Epidermal melanocyte (primary cell): Measurements from ENCODE around the gene CLRN3.

Experiments
- DNase-seq: peaks from one replicate; pipeline ENCODE4 v3.0.0; 2011; ENCODE audit warnings: low spot score; ENCODE audit not compliant: insufficient read length

CLRN3 gene

GRCh38 chr10:127849224-127849623 lies 43.5 kb downstream of the CLRN3 start:
- DNase-seq = no peak

- DNase-seq = no peak
Measured at GRCh38 chr10:127848226-127848625, 44.5 kb downstream of the CLRN3 start.

GRCh38 chr10:127845756-127846155 lies 47.0 kb downstream of the CLRN3 start:
- no peak for DNase-seq

- DNase-seq = no peak
Measured at GRCh38 chr10:127840884-127841283, 51.9 kb downstream of the CLRN3 start.

- no peak for DNase-seq
Measured at GRCh38 chr10:127836966-127837365, 55.8 kb downstream of the CLRN3 start.

- DNase-seq = no peak
Measured at GRCh38 chr10:127836176-127836575, 56.6 kb downstream of the CLRN3 start.

- DNase-seq = no peak
Measured at GRCh38 chr10:127834791-127835190, 58.0 kb downstream of the CLRN3 start.

GRCh38 chr10:127834221-127834620 lies 58.5 kb downstream of the CLRN3 start:
- DNase-seq = no peak

GRCh38 chr10:127833804-127834203 lies 58.9 kb downstream of the CLRN3 start:
- no peak for DNase-seq

GRCh38 chr10:127832501-127832900 lies 60.2 kb downstream of the CLRN3 start:
- no peak for DNase-seq

GRCh38 chr10:127830414-127830813 lies 62.3 kb downstream of the CLRN3 start:
- no peak for DNase-seq
